Fibroblast of peridontal ligament (primary cell): ENCODE results near the gene ZNF346.
A peak's percentile ranks its signal among the peaks of the same experiment; 100 is the strongest.

ENCODE experiments used
- DNase-seq: peaks from one replicate; pipeline ENCODE4 v3.0.0-alpha.2; 2010; ENCODE audit errors: extremely low read depth

Gene ZNF346

DNA sequence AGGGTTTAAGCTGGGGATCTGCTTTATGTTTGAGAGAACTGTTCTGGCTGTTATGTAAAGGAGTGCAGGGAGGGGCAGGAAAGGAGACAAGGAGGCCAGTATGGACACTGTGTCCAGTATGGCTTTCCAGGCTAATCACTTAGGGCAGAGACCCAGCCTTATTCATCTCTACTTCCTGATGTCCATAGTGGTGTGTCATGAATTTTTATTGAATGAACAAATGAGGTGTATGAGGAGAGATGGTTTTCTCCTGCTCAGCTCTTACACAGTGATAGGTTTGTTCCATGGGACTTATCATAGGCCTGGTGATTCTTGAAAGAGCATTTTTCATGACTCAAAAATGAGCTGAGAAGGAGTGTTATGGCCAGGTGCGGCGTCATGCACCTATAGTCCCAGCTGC lies 43.7 kb downstream of the ZNF346 start:
- DNase-seq, result no peak

DNA sequence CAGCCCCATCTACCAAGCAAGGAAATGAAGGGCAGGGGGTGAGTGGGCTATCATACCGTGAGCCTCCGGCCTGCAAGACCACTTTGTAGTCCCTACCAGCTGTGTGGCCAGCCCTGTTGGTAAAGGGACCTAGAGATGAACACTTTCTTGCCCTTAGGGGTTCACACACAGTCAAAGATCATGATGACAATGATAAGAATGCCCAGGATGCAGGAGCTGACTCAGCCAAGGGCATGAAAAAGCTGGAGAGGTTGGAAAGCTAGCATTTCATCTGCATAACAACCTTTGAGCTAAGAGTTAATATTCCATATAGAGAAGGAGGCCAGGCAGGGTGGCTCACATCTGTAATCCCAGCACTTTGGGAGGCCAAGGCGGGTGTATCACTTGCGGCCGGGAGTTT lies 45.0 kb downstream of the ZNF346 start:
- DNase-seq, result no peak

DNA sequence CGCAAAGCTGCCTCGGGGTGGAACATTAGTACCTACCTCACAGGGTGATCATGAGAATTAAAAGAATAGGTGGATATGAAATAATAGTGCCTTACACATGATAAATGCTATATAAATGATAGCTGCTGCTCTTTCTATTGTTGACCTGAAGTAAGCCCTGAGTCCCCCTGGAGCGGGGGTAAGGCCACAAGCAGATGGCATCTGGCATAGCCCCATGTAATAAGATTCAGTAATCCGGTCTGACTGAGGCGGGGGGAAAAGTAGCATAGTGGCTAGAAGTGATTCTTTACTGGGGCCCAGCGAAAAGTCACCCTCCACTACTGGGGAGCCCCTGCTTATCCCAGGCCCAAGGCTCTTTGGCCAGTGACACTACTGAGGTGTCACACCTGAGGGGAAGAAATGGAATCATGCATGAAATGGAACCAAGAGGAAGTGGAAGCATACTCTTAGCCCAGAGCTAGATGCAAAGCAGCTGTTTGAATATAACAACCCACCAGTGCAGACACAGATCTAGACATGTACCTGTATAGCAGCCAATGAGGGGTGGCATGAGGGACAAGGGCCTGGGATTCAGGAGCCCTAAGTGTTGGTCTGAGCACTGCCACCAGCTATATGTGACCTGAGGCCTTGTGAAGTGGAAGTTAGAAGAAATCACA lies 48.2 kb downstream of the ZNF346 start:
- no peak for DNase-seq

DNA sequence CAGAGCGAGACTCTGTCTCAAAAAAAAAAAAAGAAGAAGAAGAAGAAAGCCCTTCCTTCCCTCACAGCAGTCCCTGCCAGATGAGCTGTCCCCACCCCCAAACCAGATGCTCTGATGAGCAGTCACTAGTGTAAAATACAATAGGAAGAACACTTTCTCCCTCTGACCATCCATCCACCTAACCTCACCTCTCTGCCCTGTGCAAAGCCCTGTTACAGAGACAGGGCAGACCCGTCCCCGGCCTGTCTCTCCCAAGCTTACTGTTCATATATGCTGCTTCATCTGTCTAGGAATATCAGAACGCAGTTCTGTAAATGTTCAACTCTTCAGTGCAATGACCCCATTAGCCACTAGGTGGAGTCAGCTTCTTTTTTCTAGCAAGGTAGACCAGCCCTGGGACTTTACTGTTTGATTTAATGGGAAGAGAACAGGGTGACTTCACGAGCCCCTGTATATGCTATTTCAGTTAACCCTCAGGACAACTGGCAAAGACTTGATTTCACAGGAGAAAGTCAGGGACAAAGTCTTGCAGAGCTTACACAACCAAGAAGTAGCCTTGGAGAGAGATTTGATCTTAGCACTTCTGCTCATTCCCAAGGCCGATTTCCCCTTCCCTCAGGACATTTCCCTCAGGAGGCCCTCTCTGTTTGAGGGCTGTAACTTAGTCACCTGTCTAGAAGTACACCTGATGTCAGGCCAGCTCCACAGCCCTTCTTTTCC lies 49.3 kb downstream of the ZNF346 start:
- DNase-seq, result peak; percentile 90

DNA sequence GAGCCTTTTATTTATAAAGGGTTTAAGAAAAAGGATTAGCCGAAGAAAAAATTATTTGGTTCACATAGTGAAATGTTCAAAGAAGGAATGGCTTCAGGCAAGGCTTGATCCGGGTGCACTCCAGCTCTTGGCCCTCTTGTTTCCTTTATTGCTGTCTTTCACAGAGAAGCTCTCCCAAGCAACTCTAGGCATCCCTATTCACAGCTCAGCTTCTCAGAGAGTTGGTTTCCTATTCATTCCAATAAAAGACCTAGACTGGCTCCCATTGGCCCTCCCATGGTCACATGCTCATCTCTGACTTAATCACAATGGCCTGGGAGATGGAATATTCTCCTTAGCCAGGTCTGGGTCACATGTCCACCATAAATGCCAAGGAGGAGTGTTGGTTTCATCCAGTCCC lies 54.8 kb downstream of the ZNF346 start:
- no peak for DNase-seq

DNA sequence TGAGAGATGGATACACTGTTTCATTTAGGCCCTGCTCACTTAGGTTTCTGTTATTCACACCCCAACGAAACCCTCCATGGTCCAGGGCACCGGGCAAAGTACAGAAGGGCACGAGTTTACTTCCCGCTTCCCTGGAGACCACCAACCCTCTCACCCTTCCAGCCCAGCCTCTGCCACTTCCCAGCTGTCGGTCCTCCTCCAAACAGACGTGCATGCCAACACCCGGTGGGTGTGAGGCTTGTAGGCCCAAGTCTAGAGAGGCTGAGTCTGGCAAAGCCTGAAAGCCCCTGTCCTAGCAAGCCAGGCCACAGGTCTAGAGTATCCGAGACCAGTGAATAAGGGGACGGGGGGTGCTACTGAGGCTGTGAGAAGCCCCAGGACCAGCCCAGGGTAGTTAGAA lies 57.1 kb downstream of the ZNF346 start:
- no peak for DNase-seq

DNA sequence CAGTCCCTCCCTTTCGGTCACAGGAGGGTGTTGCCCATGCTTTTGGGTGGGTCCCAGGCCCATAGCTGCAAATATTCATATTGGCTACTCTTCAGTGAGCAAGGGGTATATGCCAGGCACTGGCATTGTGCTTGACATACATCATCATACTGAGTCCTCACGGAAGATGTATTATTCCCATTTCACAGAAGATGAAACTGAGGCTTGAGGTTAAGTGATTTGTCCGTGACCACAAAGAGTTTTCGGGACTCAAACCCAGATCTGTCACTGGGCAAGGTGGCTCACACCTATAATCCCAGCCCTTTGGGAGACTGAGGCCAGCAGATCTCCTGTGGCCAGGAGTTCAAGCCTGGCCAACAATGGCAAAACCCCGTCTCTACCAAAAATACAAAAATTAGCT lies 57.8 kb downstream of the ZNF346 start:
- no peak for DNase-seq

DNA sequence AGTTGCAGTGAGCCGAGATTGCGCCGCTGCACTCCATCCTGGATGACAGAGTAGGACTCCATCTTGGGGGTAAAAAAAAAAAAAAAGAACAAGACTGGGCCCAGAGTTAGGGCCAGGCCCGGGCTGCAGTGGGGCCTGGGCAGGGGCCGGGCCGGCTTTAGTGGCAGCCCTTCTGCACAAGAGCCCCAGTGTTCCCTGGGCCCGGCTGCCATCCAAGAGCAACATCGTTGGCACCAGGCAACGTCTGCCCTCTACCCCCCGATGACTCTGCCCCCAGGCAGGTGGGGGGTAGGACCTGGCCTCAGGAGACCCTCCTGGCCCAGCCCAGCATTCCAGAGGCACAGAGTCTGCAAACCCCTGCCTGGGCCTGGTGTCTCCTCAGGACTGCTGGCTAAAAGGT lies 59.4 kb downstream of the ZNF346 start:
- no peak for DNase-seq

DNA sequence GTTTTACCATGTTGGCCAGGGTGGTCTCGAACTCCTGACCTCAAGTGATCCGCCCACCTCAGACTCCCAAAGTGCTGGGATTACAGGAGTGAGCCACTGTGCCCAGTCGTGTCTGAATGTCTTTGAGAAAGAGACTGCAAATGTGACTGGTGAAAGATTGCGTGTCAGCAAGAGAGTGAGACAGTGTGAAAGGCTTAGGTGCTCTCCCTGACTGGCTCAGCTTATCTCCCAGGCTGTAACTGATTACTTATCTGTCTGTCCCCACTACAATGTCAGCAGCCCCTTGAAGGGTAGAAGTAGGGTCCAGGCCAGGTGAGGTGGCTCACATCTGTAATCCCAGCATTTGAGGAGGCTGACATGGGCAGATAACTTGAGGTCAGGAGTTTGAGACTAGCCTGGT lies 60.9 kb downstream of the ZNF346 start:
- no peak for DNase-seq

DNA sequence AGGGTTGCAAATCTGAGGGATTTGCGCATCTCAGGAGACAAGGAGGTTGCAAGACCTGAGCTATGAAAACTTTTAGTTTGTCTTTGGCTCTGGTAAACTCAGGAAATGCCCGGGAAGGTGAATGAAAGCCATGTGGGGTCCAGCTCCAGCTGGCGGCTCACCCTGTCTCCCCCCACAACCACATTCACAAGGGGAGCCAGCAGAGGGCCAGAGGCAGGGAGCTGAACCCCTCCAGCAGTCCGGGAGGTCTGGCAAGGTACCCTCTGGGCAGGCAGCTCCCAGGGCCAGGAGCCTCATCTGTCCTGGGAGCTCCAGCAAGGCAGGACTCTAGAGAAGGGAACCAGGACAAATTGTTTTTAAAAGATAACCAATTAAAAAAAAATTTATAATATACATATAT lies 61.7 kb downstream of the ZNF346 start:
- DNase-seq, result no peak

DNA sequence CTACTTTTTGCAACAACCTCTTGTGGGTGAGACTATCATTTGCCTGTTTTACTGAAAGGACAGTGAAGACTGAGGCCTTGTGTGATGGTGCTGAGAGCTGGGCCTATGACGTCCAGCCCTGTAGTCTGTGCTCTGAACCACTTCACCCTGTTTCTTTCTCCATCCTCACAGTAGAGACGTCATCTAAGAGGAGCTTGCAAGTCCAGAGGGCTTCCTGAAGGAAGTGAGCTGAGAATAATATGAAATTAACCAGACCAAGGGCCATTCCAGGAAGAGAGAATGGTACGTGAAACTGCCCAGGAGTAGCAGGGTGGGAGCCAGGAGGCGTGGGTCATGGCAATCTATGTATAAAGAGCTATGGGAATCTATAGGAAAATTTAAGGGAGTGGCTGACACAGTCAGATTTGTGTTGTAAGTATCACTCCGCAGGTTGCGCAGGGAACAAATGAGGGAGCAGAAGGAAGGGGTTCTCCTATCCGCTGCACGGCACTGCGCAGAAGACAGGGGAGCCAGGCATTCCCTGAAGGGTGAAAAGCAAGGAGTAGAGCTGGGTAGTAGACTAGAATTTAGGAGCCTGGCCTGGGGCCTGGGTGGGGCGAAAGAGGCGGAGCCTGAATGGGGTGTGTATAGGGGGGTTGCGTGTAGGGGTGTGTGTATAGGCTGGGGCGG lies 63.6 kb downstream of the ZNF346 start:
- no peak for DNase-seq

DNA sequence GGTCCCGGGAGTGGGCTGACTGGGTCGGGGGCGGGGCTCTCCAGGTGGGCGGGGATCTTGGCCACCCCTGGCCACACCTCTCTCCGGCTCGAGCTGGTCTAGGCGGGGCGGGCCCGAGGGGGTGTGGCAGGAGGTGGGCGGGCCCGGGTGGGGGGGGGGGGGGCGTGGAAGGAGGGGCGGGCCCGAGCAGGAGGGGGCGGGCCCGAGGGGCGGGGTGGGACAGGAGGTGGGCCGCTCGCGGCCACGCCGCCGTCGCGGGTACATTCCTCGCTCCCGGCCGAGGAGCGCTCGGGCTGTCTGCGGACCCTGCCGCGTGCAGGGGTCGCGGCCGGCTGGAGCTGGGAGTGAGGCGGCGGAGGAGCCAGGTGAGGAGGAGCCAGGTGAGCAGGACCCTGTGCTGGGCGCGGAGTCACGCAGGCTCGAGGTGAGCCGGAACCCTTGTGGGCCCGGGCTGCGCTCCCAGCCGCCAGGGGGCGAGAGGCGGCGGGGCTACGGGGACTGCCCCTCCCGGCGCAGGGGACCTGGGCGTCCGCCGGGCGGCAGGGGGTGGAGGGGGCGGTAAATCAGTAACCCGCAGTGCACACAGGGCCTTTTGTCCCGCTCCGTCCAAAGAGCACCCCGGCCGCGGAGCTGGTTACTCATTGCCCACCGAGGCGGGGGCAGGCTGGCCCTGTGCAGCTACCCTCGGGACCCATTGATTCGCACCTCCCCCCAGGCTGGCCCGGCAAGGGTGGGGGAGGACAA lies 64.3 kb downstream of the ZNF346 start, which contains the start of gene FGFR4:
Gene FGFR4, plus strand, starts transcription at position 262 of the 744 bp plus-strand sequence. CDS start 2,688 bp downstream, outside the sequence.
- DNase-seq, result no peak

DNA sequence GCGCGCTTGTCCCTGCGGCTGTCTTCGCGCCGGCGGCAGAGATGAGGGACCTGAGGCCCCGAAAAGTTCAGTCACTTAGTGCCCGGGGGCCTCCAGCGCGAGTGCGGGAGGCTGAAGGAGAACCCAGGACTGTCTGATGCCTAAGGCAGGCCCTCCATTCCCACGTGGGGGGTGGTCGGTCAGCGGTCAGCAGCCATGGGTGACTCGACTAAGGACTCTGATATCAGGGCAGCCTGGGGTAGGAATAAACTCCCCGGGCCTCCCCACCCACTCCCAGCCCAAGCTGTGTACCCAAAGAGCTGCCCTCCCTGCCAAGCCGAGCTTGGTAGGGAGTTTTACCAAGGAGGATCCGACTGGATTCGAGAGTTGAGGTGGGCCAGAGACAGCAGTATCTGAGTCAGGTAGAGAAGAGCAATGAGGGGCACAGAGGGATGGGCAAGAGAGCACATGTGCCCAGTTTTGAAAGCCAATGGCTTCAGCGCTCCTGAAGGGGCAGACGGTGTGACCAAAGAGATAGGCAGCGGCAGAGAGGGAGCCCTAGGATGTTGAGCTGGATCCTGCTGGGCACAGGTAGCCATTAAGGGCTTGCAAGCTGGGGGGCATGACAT lies 65.0 kb downstream of the ZNF346 start:
- DNase-seq, result no peak

DNA sequence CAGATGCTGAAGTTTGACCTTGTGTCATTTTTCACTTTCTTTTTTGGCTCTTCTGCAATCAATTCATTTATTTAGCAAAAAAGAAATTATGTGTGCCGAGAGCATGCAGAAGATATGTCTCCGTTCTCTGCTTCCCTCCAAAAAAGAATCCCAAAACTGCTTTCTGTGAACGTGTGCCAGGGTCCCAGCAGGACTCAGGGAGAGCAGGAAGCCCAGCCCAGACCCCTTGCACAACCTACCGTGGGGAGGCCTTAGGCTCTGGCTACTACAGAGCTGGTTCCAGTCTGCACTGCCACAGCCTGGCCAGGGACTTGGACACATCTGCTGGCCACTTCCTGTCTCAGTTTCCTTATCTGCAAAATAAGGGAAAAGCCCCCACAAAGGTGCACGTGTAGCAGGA lies 66.6 kb downstream of the ZNF346 start:
- DNase-seq, result no peak

DNA sequence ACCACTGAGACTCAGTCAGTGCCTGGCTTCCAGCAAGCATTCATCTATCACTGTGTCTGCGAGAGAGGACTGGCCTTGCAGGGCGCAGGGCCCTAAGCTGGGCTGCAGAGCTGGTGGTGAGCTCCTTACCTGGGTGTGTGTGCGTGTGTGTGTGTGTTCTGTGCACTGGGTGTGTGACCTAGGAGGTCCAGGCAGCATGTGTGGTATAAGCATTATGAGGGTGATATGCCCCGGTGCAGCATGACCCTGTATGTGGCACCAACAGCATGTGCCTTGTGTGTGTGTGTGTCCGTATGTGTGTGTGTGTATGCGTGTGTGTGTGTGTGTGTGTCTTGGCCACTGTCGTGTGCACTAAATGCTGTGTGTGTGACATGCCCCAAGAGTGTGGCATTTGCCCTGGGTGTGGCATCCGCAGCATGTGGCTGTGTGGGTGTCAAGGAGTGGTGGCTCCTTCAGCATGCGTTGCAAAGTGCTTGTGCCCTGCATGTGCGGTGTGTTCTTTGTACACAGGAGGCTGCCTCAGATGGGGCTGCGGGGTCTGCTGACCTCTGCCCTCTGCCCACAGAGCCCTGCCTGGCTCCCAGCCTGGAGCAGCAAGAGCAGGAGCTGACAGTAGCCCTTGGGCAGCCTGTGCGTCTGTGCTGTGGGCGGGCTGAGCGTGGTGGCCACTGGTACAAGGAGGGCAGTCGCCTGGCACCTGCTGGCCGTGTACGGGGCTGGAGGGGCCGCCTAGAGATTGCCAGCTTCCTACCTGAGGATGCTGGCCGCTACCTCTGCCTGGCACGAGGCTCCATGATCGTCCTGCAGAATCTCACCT lies 67.5 kb downstream of the ZNF346 start:
- DNase-seq, result no peak

DNA sequence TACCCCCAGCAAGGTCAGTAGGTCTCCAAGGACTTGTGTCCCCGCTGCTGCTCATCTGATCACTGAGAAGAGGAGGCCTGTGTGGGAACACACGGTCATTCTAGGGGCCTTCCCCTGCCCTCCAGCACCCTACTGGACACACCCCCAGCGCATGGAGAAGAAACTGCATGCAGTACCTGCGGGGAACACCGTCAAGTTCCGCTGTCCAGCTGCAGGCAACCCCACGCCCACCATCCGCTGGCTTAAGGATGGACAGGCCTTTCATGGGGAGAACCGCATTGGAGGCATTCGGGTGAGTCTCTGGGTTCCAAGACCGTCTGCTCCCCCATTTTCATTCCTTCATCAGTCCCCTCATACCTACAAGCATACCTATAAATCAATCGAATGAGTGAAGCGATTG lies 68.3 kb downstream of the ZNF346 start:
- DNase-seq, result no peak

DNA sequence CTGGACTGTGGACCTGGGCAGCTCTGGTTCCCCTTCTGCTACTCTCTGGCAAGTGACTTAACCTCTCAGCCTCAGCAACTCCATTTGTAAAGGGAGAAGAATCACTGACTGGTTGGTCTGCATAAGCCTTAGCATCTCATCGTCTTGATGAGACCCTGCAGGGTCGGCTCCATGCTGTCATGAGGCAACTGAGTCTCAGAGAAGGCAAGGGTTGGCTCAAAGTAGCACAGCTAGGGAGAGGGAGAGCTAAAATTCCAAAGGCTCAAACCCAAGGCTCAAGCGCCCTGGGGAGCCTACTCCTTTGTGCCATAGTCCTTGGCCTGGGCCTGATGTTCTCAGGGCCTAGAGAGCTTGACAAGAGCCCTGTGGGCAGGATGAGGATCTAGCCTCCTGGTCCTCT lies 68.7 kb downstream of the ZNF346 start:
- no peak for DNase-seq

DNA sequence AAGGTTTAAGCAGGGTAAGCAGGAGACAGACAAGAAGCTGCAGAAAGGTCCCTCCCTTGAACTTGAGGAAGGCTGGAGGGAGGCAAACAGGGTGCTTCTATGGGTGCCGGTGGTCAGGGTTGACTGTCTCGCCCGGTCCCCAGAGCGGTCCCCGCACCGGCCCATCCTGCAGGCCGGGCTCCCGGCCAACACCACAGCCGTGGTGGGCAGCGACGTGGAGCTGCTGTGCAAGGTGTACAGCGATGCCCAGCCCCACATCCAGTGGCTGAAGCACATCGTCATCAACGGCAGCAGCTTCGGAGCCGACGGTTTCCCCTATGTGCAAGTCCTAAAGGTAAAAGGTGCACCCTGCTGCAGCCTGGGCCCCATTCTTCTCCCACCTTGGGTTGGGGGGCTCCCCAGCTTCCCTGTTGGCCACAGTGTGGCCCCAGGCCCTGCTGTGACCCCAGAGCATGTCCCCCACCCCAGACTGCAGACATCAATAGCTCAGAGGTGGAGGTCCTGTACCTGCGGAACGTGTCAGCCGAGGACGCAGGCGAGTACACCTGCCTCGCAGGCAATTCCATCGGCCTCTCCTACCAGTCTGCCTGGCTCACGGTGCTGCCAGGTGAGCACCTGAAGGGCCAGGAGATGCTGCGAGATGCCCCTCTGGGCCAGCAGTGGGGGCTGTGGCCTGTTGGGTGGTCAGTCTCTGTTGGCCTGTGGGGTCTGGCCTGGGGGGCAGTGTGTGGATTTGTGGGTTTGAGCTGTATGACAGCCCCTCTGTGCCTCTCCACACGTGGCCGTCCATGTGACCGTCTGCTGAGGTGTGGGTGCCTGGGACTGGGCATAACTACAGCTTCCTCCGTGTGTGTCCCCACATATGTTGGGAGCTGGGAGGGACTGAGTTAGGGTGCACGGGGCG lies 69.9 kb downstream of the ZNF346 start:
- DNase-seq, result no peak

DNA sequence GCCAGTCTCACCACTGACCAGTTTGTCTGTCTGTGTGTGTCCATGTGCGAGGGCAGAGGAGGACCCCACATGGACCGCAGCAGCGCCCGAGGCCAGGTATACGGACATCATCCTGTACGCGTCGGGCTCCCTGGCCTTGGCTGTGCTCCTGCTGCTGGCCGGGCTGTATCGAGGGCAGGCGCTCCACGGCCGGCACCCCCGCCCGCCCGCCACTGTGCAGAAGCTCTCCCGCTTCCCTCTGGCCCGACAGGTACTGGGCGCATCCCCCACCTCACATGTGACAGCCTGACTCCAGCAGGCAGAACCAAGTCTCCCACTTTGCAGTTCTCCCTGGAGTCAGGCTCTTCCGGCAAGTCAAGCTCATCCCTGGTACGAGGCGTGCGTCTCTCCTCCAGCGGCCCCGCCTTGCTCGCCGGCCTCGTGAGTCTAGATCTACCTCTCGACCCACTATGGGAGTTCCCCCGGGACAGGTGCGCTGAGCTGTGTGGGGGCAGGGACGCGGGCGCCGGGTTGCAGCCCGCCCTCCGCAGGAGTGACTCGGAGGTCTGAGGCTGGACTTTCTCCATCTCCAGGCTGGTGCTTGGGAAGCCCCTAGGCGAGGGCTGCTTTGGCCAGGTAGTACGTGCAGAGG lies 70.7 kb downstream of the ZNF346 start:
- no peak for DNase-seq

DNA sequence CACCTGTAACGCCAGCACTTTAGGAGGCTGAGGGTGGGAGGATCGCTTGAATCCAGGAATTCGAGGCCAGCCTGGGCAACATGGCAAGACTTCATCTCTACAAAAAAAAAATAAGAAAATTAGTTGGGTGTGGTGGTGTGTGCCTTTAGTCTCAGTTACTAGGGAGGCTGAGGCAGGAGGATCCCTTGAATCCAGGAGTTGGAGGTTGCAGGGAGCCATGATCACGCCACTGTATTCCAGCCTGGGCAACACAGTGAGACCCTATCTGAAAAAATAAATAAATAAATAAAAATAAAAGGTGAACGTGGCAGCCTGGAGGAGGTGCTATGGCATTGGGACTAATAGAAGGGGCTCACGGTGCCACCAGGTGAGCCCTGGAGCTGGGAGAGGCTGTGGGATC lies 71.3 kb downstream of the ZNF346 start:
- DNase-seq, result no peak
